SK-N-SH (cell line): ENCODE measurements around the gene HSPB2. TPM values are rescaled to one million over a fixed set of nuclear protein-coding genes. Genes with fewer than 3 reads are reported as not detected.
A peak's percentile ranks its signal among the peaks of the same experiment; 100 is the strongest.

Experiments used
- CTCF ChIA-PET: fragments of 300-600, 350-600 bp; formaldehyde crosslinking; extraction: SDS; loops from one replicate; lab custom pipeline; 2021; lab: Yijun Ruan, JAX
- POLR2A ChIA-PET: fragments of 350-600 bp; sonication (Branson Sonifier 250); formaldehyde crosslinking; extraction: SDS; loops from one replicate; lab custom pipeline; 2020; ENCODE audit warnings: antibody characterized with exemption, inconsistent platforms; lab: Yijun Ruan, JAX
- DNase-seq: peaks from one replicate; pipeline ENCODE4 v3.0.0; 2012
- H2AFZ ChIP-seq: fragments of 200-600 bp; sonication (generic); 2 replicates; pipeline ENCODE4 v1.8.1; 2016; ENCODE audit warnings: antibody characterized with exemption, mild to moderate bottlenecking, low read depth
- H3F3A ChIP-seq: fragments of 200-600 bp; sonication (generic); replicated peaks from 2 replicates; pipeline ENCODE3; 2016; ENCODE audit warnings: antibody characterized with exemption, mild to moderate bottlenecking; ENCODE audit not compliant: insufficient read depth
- H3K27ac ChIP-seq, 2 experiments: fragments of 200-500 bp in 1 of 2; fragments of 200-600 bp in 1 of 2; sonication (Bioruptor generic) in 1 of 2; sonication (generic), shearing (Covaris generic) in 1 of 2; 2 replicates each; pipeline versions ENCODE4 v1.5.1 to v1.6.1; 2014 to 2016; ENCODE audit warnings: low read depth in 2 of 2, inconsistent platforms in 1 of 2, low read length in 1 of 2, mild to moderate bottlenecking in 1 of 2, mixed read lengths in 1 of 2
- H3K27me3 ChIP-seq: fragments of 200-600 bp; sonication (generic), shearing (Covaris generic); 2 replicates; pipeline ENCODE4 v1.6.1; 2016; ENCODE audit warnings: mixed run types; ENCODE audit not compliant: insufficient read depth
- H3K36me3 ChIP-seq, 2 experiments: fragments of 200-500 bp in 1 of 2; fragments of 200-600 bp in 1 of 2; sonication (Bioruptor generic) in 1 of 2; sonication (generic) in 1 of 2; replicated peaks in 1 of 2; 2 replicates each; pipeline versions ENCODE3 to v1.5.1; 2014 to 2016; ENCODE audit warnings: low read length in 1 of 2, mild to moderate bottlenecking in 1 of 2; ENCODE audit not compliant: insufficient read depth in 2 of 2, control insufficient read depth in 1 of 2
- H3K4me1 ChIP-seq, 2 experiments: fragments of 200-500 bp in 1 of 2; fragments of 200-600 bp in 1 of 2; sonication (Bioruptor generic) in 1 of 2; sonication (generic), shearing (Covaris generic) in 1 of 2; 2 replicates each; pipeline versions ENCODE4 v1.5.1 to v1.6.1; 2014 to 2016; ENCODE audit warnings: low read depth in 1 of 2, low read length in 1 of 2, mixed run types in 1 of 2; ENCODE audit not compliant: insufficient read depth in 2 of 2, control insufficient read depth in 1 of 2
- H3K4me2 ChIP-seq: fragments of 200-600 bp; sonication (generic), shearing (Covaris generic); 2 replicates; pipeline ENCODE4 v1.6.1; 2017; ENCODE audit warnings: mixed run types
- H3K4me3 ChIP-seq, 2 experiments: fragments of 200-500 bp in 1 of 2; fragments of 200-600 bp in 1 of 2; sonication (Bioruptor generic) in 1 of 2; sonication (generic), shearing (Covaris generic) in 1 of 2; 2 replicates each; pipeline versions ENCODE4 v1.5.1 to v1.8.1; 2014 to 2016; ENCODE audit warnings: low read depth in 2 of 2, inconsistent platforms in 1 of 2, low read length in 1 of 2, mild to moderate bottlenecking in 1 of 2, mixed read lengths in 1 of 2, moderate library complexity in 1 of 2
- H3K79me2 ChIP-seq: fragments of 200-600 bp; sonication (generic); 2 replicates; pipeline ENCODE4 v1.8.1; 2017; ENCODE audit warnings: mild to moderate bottlenecking; ENCODE audit not compliant: insufficient read depth
- H3K9ac ChIP-seq: fragments of 200-600 bp; sonication (generic); 2 replicates; pipeline ENCODE4 v1.6.1; 2017; ENCODE audit warnings: mixed run types
- H3K9me2 ChIP-seq: fragments of 200-600 bp; sonication (generic); 2 replicates; pipeline ENCODE4 v1.6.1; 2017; ENCODE audit warnings: mixed run types
- H3K9me3 ChIP-seq: fragments of 200-600 bp; sonication (generic); 2 replicates; pipeline ENCODE4 v1.6.1; 2017; ENCODE audit warnings: mixed run types, mild to moderate bottlenecking, moderate library complexity
- H4K20me1 ChIP-seq: fragments of 200-600 bp; sonication (generic); 2 replicates; pipeline ENCODE4 v1.6.1; 2017; ENCODE audit warnings: mild to moderate bottlenecking, mixed run types; ENCODE audit not compliant: insufficient read depth
- ELF1 ChIP-seq: IDR thresholded peaks from 2 replicates; pipeline ENCODE4 v1.4.0; 2012
- EP300 ChIP-seq, 2 experiments: IDR thresholded peaks; 2 replicates each; pipeline versions ENCODE4 v1.4.0 to v1.6.1; 2012; ENCODE audit warnings: borderline replicate concordance in 1 of 2, low read depth in 1 of 2, low read length in 1 of 2
- FOSL2 ChIP-seq: IDR thresholded peaks from 2 replicates; pipeline ENCODE4 v1.4.0; 2012; ENCODE audit warnings: low read depth, mild to moderate bottlenecking, moderate library complexity, borderline replicate concordance
- FOXM1 ChIP-seq: IDR thresholded peaks from 2 replicates; pipeline ENCODE4 v1.4.0; 2012; ENCODE audit warnings: low read depth, mild to moderate bottlenecking
- GATA2 ChIP-seq: sonication (generic); formaldehyde crosslinking; IDR thresholded peaks from 2 replicates; pipeline ENCODE4 v1.5.0; 2020; ENCODE audit warnings: mild to moderate bottlenecking, missing genetic modification reagents
- NFIC ChIP-seq: IDR thresholded peaks from 2 replicates; pipeline ENCODE4 v1.4.0; 2012; ENCODE audit warnings: borderline replicate concordance
- POLR2AphosphoS5 ChIP-seq: IDR thresholded peaks from 2 replicates; pipeline ENCODE4 v1.6.1; 2012; ENCODE audit warnings: low read depth, low read length
- RCOR1 ChIP-seq: fragments of 150-350 bp; IDR thresholded peaks from 2 replicates; pipeline ENCODE4 v1.6.1; 2017; ENCODE audit warnings: antibody characterized with exemption, low read length
- RXRA ChIP-seq: IDR thresholded peaks from 2 replicates; pipeline ENCODE4 v1.4.0; 2012; ENCODE audit warnings: low read depth, mild to moderate bottlenecking, borderline replicate concordance
- SIN3A ChIP-seq: IDR thresholded peaks from 2 replicates; pipeline ENCODE4 v1.6.1; 2012; ENCODE audit warnings: low read depth, mild to moderate bottlenecking, low read length, moderate library complexity, borderline replicate concordance
- TAF1 ChIP-seq: IDR thresholded peaks from 2 replicates; pipeline ENCODE4 v1.6.1; 2012; ENCODE audit warnings: low read depth, mild to moderate bottlenecking, low read length, moderate library complexity, borderline replicate concordance
- TCF12 ChIP-seq: IDR thresholded peaks from 2 replicates; pipeline ENCODE4 v1.4.0; 2012
- WGBS: methylation state at CpG from one replicate; pipeline ENCODE4 v1.1.6; 2017; ENCODE audit warnings: low lambda C conversion rate; 5-methylcytosine and 5-hydroxymethylcytosine counted together
- polyA plus RNA-seq, 3 experiments: library from polyadenylated mRNA; depleted of rRNA; stranded (reverse); fragments of >200 nt; gene quantifications; 2 replicates each; pipeline ENCODE4 v1.2.3, GENCODE V29; 2012
- TF ChIP-seq, protein P1 (sequence below): IDR thresholded peaks from 2 replicates; pipeline ENCODE4; 2012
- TF ChIP-seq, protein P2 (sequence below): IDR thresholded peaks from 2 replicates; pipeline ENCODE4 v1.4.0; 2012; ENCODE audit warnings: low read depth, borderline replicate concordance
- TF ChIP-seq, protein P3 (sequence below): fragments of 150-350 bp; IDR thresholded peaks from 2 replicates; pipeline ENCODE4 v1.6.1; 2017; ENCODE audit warnings: antibody characterized with exemption, low read length, low read depth, borderline replicate concordance
- TF ChIP-seq, protein P4 (sequence below): fragments of 200-600 bp; sonication (generic); IDR thresholded peaks from 2 replicates; pipeline ENCODE4 v1.6.1; 2017; ENCODE audit warnings: antibody characterized with exemption, mild to moderate bottlenecking, moderate library complexity

The HSPB2 gene
- polyA plus RNA-seq, 1 of the 3 experiments (the other 2 are of a cell fraction) = not detected

DNA sequence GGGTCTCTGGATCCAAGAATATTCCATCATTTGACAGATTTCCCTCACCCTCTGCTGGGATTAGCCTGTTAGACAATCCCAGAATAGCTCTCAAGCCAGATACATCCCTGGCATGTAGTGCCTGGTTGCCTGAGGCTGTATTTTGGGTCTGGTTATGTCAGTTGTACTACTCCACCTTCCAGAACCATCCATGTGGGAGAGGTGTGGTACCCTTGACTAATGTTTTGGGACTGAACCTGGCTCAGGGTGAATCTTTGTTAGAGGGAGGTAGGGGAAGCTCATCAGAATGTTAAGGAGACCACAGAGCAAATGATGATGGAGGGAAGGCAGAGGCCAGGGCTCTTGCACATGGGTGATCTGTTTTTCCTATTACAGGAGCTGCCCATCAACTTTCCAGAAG is 11.4 kb downstream of the HSPB2 start:
- Histone ChIP-seq H3K9me2 (no peaks in the 10 kb centered on the region), H3K27ac (peak overlapping the region in 1 of 2 experiments; percentile 66; a peak in 2 of 4 replicates), H2AFZ (peak overlapping the region; percentile 68), H3K27me3 (no peaks in the 10 kb centered on the region), H3F3A (peaks cover 21% of the 10 kb centered on the region), H3K79me2 (no peaks in the 10 kb centered on the region), H3K4me2 (no peak overlapping the region), H3K4me3 (no peak overlapping the region), H3K4me1 (peaks cover 7 to 31% of the 10 kb centered on the region in 2 experiments), H3K9ac (0 out of 2 replicates have a peak overlapping the region, but pooled peaks have one; percentile 30), H3K36me3 (no peaks in the 10 kb centered on the region), H3K9me3 (no peaks in the 10 kb centered on the region), H4K20me1 (no peaks in the 10 kb centered on the region)
- TF ChIP-seq, protein P1, sequence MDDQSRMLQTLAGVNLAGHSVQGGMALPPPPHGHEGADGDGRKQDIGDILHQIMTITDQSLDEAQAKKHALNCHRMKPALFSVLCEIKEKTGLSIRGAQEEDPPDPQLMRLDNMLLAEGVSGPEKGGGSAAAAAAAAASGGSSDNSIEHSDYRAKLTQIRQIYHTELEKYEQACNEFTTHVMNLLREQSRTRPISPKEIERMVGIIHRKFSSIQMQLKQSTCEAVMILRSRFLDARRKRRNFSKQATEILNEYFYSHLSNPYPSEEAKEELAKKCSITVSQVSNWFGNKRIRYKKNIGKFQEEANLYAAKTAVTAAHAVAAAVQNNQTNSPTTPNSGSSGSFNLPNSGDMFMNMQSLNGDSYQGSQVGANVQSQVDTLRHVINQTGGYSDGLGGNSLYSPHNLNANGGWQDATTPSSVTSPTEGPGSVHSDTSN = no peak
- TF ChIP-seq, protein P2, sequence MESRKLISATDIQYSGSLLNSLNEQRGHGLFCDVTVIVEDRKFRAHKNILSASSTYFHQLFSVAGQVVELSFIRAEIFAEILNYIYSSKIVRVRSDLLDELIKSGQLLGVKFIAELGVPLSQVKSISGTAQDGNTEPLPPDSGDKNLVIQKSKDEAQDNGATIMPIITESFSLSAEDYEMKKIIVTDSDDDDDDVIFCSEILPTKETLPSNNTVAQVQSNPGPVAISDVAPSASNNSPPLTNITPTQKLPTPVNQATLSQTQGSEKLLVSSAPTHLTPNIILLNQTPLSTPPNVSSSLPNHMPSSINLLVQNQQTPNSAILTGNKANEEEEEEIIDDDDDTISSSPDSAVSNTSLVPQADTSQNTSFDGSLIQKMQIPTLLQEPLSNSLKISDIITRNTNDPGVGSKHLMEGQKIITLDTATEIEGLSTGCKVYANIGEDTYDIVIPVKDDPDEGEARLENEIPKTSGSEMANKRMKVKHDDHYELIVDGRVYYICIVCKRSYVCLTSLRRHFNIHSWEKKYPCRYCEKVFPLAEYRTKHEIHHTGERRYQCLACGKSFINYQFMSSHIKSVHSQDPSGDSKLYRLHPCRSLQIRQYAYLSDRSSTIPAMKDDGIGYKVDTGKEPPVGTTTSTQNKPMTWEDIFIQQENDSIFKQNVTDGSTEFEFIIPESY = no peak
- CTCF ChIA-PET = interaction anchor here (0.5 to 1.3 kb wide), 2 partner anchors 63 to 251 kb away, joined by 3 read pairs; partner anchors contain the start of gene BCO2
- DNase-seq = no peak
- POLR2A ChIA-PET = no interaction called here

DNA sequence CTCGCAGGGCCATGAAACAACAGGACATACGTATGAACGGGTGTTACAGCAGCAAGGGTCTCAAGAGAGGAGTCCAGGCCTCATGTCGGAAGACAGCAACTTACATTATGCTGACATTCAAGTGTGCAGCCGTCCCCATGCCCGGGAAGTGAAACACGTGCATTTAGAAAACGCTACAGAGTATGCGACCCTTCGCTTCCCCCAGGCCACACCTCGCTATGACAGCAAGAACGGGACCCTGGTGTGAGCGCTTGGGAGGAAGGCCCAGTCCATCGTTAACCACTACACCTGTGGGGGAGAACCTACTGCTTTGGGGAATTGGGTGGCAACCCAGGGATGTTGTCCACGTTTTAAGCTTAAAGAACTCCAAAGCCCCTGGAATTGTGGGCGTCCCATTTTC is 13.4 kb downstream of the HSPB2 start:
- no peak overlapping the region; a peak in 2 of 4 replicates for H3K4me3 ChIP-seq
- POLR2A ChIA-PET = interaction anchor here (1.1 to 1.5 kb wide), 5 partner anchors 10 to 160 kb away, joined by 3 to 5 read pairs (median 3); partner anchors contain the start of gene PPP2R1B
- H3K9me2 ChIP-seq = no peaks in the 10 kb centered on the region
- H3K9me3 ChIP-seq = no peaks in the 10 kb centered on the region
- no peak for DNase-seq
- peaks cover 24% of the 10 kb centered on the region for H3F3A ChIP-seq
- 96% methylated on average over 15 of the region's 16 CpGs for WGBS
- peak overlapping the region; percentile 74 for H3K4me2 ChIP-seq
- H3K9ac ChIP-seq = no peak overlapping the region
- CTCF ChIA-PET = interaction anchor here (1.1 to 15.8 kb wide), 3 partner anchors 13 to 54 kb away, joined by 3 to 272 read pairs (median 5); no protein-coding TSS in a partner anchor
- H3K79me2 ChIP-seq = no peaks in the 10 kb centered on the region
- no peaks in the 10 kb centered on the region for H3K36me3 ChIP-seq
- H3K4me1 ChIP-seq = peaks cover 7 to 31% of the 10 kb centered on the region in 2 experiments
- TF ChIP-seq RCOR1 = no peak
- TF ChIP-seq SIN3A = no peak
- TF ChIP-seq, protein P3, sequence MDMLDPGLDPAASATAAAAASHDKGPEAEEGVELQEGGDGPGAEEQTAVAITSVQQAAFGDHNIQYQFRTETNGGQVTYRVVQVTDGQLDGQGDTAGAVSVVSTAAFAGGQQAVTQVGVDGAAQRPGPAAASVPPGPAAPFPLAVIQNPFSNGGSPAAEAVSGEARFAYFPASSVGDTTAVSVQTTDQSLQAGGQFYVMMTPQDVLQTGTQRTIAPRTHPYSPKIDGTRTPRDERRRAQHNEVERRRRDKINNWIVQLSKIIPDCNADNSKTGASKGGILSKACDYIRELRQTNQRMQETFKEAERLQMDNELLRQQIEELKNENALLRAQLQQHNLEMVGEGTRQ = no peak
- no peak for TF ChIP-seq NFIC
- TF ChIP-seq ELF1 = no peak
- no peak for TF ChIP-seq FOXM1
- TF ChIP-seq TCF12 = no peak
- TF ChIP-seq TAF1 = no peak
- no peak for TF ChIP-seq RXRA
- TF ChIP-seq, protein P4, sequence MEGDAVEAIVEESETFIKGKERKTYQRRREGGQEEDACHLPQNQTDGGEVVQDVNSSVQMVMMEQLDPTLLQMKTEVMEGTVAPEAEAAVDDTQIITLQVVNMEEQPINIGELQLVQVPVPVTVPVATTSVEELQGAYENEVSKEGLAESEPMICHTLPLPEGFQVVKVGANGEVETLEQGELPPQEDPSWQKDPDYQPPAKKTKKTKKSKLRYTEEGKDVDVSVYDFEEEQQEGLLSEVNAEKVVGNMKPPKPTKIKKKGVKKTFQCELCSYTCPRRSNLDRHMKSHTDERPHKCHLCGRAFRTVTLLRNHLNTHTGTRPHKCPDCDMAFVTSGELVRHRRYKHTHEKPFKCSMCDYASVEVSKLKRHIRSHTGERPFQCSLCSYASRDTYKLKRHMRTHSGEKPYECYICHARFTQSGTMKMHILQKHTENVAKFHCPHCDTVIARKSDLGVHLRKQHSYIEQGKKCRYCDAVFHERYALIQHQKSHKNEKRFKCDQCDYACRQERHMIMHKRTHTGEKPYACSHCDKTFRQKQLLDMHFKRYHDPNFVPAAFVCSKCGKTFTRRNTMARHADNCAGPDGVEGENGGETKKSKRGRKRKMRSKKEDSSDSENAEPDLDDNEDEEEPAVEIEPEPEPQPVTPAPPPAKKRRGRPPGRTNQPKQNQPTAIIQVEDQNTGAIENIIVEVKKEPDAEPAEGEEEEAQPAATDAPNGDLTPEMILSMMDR = no peak
- TF ChIP-seq EP300 (IDR thresholded peaks at IDR 0.05; ENCODE audit: borderline replicate concordance in 1 of 2, low read depth in 1 of 2, low read length in 1 of 2) = no peak
- TF ChIP-seq GATA2 (CRISPR knock-in tag) = no peak
- no peak for TF ChIP-seq POLR2AphosphoS5
- TF ChIP-seq FOSL2 = no peak
- TF ChIP-seq, all 33 proteins: peak for 0
- Histone ChIP-seq H2AFZ (peak overlapping the region; percentile 93; the same call in 1 of the 2 replicates), H3K27ac (peak overlapping the region; percentile 72 to 84), H4K20me1 (no peaks in the 10 kb centered on the region), H3K27me3 (no peaks in the 10 kb centered on the region)
